Upper lobe of left lung (tissue), 6 donors: ENCODE results near the gene PITPNM1. TPM values are rescaled to one million over a fixed set of nuclear protein-coding genes. Genes with fewer than 3 reads are reported as not detected.
"Not testable (repeated sequence)": the region's sequence is repeated elsewhere in the genome, so short reads cannot be mapped to it uniquely, and the experiment has no call there.

ENCODE experiments used
- ATAC-seq, 2 donors: fragments of 200-7000 bp; cut with Tn5 transposase; one replicate each; pipeline ENCODE4 v1.9.1; 2022; ENCODE audit warnings: mild to moderate bottlenecking in 2 of 2, moderate library complexity in 2 of 2; ENCODE audit not compliant: low FRiP score in 2 of 2
- DNase-seq, 2 donors: peaks; one replicate each; pipeline ENCODE4 v3.0.0-alpha.2; 2019 to 2020
- H3K27ac ChIP-seq, 4 donors: fragments of 200-600 bp; sonication (generic); one replicate each; pipeline ENCODE4 v1.5.1; 2016 to 2019
- H3K27me3 ChIP-seq, 4 donors: fragments of 200-600 bp; sonication (generic); one replicate each; pipeline ENCODE4 v1.5.1; 2017 to 2019
- H3K36me3 ChIP-seq, 4 donors: fragments of 200-600 bp; sonication (generic); one replicate each; pipeline ENCODE4 v1.5.1; 2016 to 2019
- H3K4me1 ChIP-seq, 4 donors: fragments of 200-600 bp; sonication (generic); one replicate each; pipeline ENCODE4 v1.5.1; 2018 to 2019
- H3K4me3 ChIP-seq, 4 donors: fragments of 200-600 bp; sonication (generic); one replicate each; pipeline ENCODE4 v1.5.1; 2017 to 2019; ENCODE audit warnings: mild to moderate bottlenecking in 2 of 4, moderate library complexity in 1 of 4
- H3K9me3 ChIP-seq, 4 donors: fragments of 200-600 bp; sonication (generic); one replicate each; pipeline ENCODE4 v1.5.1; 2018 to 2019
- EP300 ChIP-seq, 4 donors: sonication (generic); formaldehyde crosslinking; IDR thresholded peaks; one replicate each; pipeline ENCODE4 v1.5.1; 2017; ENCODE audit warnings: antibody characterized with exemption in 4 of 4, control low read depth in 2 of 4
- POLR2A ChIP-seq, 4 donors: fragments of 450-650 bp; IDR thresholded peaks; one replicate each; pipeline ENCODE4 v1.5.1; 2016 to 2017; ENCODE audit warnings: antibody characterized with exemption in 4 of 4, mild to moderate bottlenecking in 2 of 4
- POLR2AphosphoS5 ChIP-seq, 2 donors: sonication (generic); formaldehyde crosslinking; IDR thresholded peaks; one replicate each; pipeline ENCODE4 v1.5.1; 2017; ENCODE audit warnings: antibody characterized with exemption in 2 of 2
- WGBS, 2 donors: methylation state at CpG; one replicate each; pipeline ENCODE4 v1.1.5; 2017 to 2018; 5-methylcytosine and 5-hydroxymethylcytosine counted together
- total RNA-seq, 6 donors: library from RNA; depleted of rRNA in 4 of 6; stranded (reverse); fragments of >200 nt in 4 of 6; gene quantifications; one replicate each; pipeline versions ENCODE4 v1.1.0 to v1.2.1, GENCODE V29; 2016 to 2021
- TF ChIP-seq, protein P1 (sequence below), 6 experiments: fragments of 450-650 bp in 4 of 6; fragments of 200-600 bp in 2 of 6; sonication (generic) in 2 of 6; IDR thresholded peaks; one replicate each; pipeline ENCODE4 v1.5.1; 2016 to 2019; ENCODE audit warnings: antibody characterized with exemption in 6 of 6
- donor health status: DM: no; HTN: no; CAD: no; lungs with moderate emphysema.
- donor health status: DM: no; HTN: yes; CAD: no; lungs with severe emphysema.

The PITPNM1 gene
- total RNA-seq, 6 donors from 2014 or later = 32.0 to 90.1 (median 40.7) TPM

DNA sequence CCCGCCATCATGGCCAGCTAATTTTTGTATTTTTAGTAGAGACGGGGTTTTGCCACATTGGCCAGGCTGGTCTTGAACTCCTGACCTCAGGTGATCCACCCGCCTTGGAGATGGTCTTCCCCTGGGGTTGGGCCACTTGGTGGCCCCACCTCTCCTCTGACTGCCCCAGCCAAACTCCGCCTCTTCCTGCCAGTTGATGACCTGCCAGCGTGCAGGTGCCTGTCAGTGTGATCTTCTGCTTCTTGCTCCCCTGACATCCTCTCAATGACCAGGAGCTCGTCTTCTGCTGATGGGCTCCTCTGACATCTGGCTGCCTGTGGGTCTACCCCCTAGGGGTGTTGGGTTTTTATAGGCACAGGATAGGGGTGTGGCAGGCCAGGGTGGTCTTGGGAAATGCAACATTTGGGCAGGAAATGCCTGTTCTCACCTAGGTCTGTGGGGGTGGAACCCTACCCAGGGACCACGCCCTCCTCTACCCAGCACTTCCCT lies 19.2 kb downstream of the PITPNM1 start:
- DNase-seq, ATAC-seq, H3K27me3 ChIP-seq, H3K9me3 ChIP-seq, H3K4me3 ChIP-seq: not testable (repeated sequence)
- peaks cover 5 to 41% (median 31%) of the 10 kb centered on the region in 4 donors for H3K36me3 ChIP-seq
- peak in 1 of 4 donors; percentile 41 for TF ChIP-seq POLR2A (IDR thresholded peaks at IDR 0.05)
- WGBS, 2 donors = 76 to 84% methylated on average over 7 of the region's 7 CpGs
- H3K27ac ChIP-seq = peak overlapping the region in 2 of 4 donors; percentile 7 to 15
- peaks cover 29 to 43% (median 33%) of the 10 kb centered on the region in 4 donors for H3K4me1 ChIP-seq

- no peak for TF ChIP-seq POLR2A (IDR thresholded peaks at IDR 0.05)
- TF ChIP-seq, protein P1, sequence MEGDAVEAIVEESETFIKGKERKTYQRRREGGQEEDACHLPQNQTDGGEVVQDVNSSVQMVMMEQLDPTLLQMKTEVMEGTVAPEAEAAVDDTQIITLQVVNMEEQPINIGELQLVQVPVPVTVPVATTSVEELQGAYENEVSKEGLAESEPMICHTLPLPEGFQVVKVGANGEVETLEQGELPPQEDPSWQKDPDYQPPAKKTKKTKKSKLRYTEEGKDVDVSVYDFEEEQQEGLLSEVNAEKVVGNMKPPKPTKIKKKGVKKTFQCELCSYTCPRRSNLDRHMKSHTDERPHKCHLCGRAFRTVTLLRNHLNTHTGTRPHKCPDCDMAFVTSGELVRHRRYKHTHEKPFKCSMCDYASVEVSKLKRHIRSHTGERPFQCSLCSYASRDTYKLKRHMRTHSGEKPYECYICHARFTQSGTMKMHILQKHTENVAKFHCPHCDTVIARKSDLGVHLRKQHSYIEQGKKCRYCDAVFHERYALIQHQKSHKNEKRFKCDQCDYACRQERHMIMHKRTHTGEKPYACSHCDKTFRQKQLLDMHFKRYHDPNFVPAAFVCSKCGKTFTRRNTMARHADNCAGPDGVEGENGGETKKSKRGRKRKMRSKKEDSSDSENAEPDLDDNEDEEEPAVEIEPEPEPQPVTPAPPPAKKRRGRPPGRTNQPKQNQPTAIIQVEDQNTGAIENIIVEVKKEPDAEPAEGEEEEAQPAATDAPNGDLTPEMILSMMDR (IDR thresholded peaks at IDR 0.05) = no peak
- no peak for TF ChIP-seq POLR2AphosphoS5 (IDR thresholded peaks at IDR 0.05)
- no peak for TF ChIP-seq EP300 (IDR thresholded peaks at IDR 0.05)
- 68 to 77% methylated on average over 4 to 11 of the region's 11 CpGs for WGBS, 2 donors
- DNase-seq = no peak
Measured at GRCh38 chr11:67484847-67485311, 20.3 kb downstream of the PITPNM1 start.

DNA sequence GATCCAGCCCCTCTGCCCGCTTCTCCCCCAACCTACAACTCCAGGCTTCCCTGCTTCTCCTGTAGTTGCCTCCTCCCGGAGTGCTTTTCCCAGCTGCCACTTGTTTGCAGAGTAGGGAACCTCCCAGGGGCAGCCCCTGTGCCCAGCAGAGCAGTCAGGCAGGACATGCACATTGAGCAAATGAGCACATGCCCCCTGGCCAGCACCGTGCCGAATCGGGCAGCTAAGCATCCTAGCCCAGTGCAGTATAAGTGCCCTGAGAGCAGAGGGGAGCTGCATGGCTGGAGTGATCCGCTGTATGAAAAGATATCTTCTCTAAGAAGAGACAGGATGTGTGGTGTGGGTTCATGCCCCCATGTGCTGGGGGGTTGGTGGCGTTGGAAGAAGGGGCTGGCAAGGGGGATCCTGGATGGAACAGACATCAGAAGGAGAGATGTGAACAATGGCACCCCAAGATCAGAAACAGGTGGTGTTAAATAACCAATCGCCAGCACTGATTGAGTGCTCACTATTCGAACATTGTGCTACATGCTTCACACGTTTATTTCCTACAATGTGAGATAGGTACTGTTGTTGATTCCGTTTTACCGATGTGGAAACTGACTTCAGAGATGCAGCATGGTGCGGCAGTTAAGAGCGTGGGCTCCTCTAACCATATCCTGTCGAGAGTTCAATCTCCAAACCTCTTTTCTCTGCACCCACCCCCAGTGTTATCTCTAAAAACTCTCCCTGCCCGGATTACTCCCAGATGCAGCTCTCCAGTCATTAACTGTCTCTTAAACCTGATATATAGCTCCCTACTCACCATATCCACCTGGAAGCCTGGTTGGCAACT lies 21.1 kb downstream of the PITPNM1 start:
- Histone ChIP-seq H3K4me3 (peak overlapping the region in 3 of 4 donors; percentile 40 to 63 (median 59)), H3K4me1 (peaks cover 29 to 43% (median 33%) of the 10 kb centered on the region in 4 donors), H3K27ac (peak overlapping the region; percentile 81 to 95 (median 92)), H3K9me3 (no peaks in the 10 kb centered on the region), H3K36me3 (peaks cover 0 to 22% (median 14%) of the 10 kb centered on the region in 4 donors), H3K27me3 (no peaks in the 10 kb centered on the region)
- ATAC-seq (no peak), DNase-seq (no peak)
- TF ChIP-seq, protein P1 (IDR thresholded peaks at IDR 0.05) = no peak
- TF ChIP-seq POLR2A (IDR thresholded peaks at IDR 0.05) = no peak
- TF ChIP-seq EP300 (IDR thresholded peaks at IDR 0.05) = no peak
- no peak for TF ChIP-seq POLR2AphosphoS5 (IDR thresholded peaks at IDR 0.05)
- WGBS, 2 donors = 82 to 86% methylated on average over 16 of the region's 16 CpGs

More at GRCh38 chr11:67484847-67485311, 20.3 kb downstream of the PITPNM1 start:
- ATAC-seq = no peak
- Histone ChIP-seq H3K9me3 (no peaks in the 10 kb centered on the region), H3K36me3 (peaks cover 5 to 30% (median 21%) of the 10 kb centered on the region in 4 donors), H3K27ac (peak overlapping the region in 2 of 4 donors; percentile 63 to 95), H3K4me3 (peak overlapping the region in 1 of 4 donors; percentile 1), H3K4me1 (peaks cover 29 to 43% (median 33%) of the 10 kb centered on the region in 4 donors), H3K27me3 (no peaks in the 10 kb centered on the region)

GRCh38 chr11:67482827-67483798 lies 22.1 kb downstream of the PITPNM1 start, which contains the start of gene AIP:
TSS of gene AIP (plus strand) at chr11:67483026. CDS start at chr11:67483159, 133 bp downstream.
- H3K4me1 ChIP-seq = peaks cover 29 to 43% (median 33%) of the 10 kb centered on the region in 4 donors
- DNase-seq = peak; percentile 96 to 97
- WGBS, 2 donors = 11 to 16% methylated on average over 38 to 60 of the region's 60 CpGs
- H3K27me3 ChIP-seq = no peaks in the 10 kb centered on the region
- H3K9me3 ChIP-seq = no peaks in the 10 kb centered on the region
- peak within 1 kb of the TSS; percentile 28 to 63 (median 50) for H3K4me3 ChIP-seq
- no peak for TF ChIP-seq EP300 (IDR thresholded peaks at IDR 0.05)
- TF ChIP-seq, protein P1 (IDR thresholded peaks at IDR 0.05) = peak in 5 of 6 experiments; percentile 22 to 72 (median 65)
- peak in 3 of 4 donors; percentile 26 to 80 (median 42) for TF ChIP-seq POLR2A (IDR thresholded peaks at IDR 0.05)
- peak; percentile 82 to 89 for TF ChIP-seq POLR2AphosphoS5 (IDR thresholded peaks at IDR 0.05)
- ATAC-seq = peak; percentile 98 to 99
- peaks cover 0 to 16% (median 10%) of the 10 kb centered on the region in 4 donors for H3K36me3 ChIP-seq
- H3K27ac ChIP-seq = peak within 1 kb of the TSS; percentile 81 to 95 (median 92)
